Measurements from ENCODE around the gene CBFA2T3.

The CBFA2T3 gene

DNA sequence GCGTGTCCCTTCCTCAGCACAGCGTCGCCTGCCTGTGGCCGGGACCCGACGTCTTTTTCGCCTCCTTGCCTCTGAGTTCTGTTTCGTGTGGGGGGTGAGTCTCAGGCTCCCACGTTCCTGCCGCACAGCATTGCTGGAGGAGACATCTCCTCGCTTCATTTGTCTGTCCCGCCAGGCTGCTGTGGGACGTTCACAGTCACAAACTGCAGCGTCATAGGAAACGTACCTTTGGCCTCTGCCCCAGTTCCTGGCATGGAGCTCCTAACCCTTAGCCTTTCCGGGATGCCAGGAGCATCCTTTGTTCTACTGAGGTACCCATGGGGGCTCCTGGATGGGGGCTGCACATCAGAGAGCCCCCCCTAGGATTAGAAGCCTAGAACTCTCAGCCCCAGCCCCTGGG lies 18.2 kb upstream of the CBFA2T3 start:
- DNase-seq, result no peak

DNA sequence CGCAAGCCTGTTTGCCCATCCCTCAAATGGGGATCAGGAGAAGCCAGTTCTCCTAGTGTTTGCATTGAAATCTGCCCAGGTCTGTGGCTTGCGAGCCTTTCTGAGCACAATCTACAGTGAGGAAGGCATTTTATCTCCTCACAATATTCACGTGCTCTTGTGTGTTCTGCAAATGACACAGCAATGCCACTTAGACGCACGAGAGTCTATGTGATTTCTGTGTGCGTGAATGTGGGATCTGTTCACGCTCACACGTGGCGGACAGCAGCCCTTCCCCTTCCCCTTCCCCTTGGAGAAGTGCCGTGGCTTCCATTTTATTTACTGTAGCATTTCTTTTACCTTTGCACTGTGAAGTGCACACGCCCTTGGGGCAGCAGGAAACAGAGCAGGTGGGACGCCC lies 17.7 kb upstream of the CBFA2T3 start:
- no peak for DNase-seq

DNA sequence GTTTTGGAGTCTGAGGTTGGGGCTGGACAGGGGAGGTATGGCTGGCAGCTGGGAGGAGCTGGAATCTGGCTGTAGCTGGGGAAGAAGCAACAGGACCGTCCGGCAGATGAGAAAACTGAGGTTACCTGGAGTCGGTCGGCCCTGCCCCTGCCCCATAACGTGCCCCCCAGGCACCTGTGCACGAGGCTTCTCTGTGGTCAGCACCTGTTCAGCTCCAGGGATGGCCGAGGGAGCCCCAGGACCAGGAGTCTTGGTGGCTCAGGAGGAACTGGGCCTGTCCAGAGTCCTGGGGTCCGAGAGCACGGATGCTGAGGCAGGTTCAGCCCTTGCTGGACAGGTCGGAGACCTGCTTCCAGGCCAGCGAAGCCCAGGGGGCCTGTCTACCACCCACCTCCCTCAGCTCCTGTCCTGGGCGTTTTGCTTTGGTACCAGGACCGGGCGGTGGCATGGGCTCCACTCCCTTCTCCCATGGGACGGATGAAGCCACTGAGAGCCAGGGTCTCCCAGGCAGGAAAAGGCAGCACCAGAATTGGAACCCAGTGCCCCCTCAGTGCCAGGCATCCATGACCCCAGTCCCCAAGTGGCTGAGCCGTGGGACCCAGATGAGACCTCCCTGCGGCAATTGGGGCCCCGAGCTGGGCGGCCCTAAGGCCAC lies 17.1 kb upstream of the CBFA2T3 start:
- DNase-seq, result no peak

DNA sequence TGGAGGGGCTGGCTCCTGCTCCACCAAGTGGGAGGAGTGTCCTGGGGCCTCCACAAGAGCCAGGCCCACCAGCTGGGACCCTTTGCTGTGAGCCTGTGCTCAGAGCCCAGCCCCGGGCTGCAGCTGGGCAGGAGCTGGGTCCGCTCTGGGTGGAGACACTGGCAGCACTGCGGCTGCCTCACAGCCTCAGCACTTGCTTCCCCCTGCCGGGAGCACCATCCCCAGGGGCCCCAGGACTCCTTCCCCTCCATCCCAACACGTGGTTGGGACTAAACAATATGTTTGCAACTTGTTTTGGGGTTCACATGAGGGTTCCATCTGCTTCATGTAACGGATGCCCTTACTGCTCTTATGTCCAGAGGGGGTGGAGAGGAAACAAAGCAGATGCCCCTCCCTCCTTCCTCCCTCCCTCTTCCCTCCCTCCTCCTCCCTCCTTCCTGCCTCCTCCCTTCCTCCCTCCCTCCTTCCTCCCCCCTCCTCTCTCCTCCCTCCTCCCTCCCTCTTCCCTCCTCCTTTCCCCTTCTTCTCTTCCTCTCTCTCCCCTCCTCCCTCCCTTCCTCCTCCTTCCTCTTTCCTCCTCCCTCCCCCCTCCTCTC lies 16.3 kb upstream of the CBFA2T3 start:
- DNase-seq, result no peak

DNA sequence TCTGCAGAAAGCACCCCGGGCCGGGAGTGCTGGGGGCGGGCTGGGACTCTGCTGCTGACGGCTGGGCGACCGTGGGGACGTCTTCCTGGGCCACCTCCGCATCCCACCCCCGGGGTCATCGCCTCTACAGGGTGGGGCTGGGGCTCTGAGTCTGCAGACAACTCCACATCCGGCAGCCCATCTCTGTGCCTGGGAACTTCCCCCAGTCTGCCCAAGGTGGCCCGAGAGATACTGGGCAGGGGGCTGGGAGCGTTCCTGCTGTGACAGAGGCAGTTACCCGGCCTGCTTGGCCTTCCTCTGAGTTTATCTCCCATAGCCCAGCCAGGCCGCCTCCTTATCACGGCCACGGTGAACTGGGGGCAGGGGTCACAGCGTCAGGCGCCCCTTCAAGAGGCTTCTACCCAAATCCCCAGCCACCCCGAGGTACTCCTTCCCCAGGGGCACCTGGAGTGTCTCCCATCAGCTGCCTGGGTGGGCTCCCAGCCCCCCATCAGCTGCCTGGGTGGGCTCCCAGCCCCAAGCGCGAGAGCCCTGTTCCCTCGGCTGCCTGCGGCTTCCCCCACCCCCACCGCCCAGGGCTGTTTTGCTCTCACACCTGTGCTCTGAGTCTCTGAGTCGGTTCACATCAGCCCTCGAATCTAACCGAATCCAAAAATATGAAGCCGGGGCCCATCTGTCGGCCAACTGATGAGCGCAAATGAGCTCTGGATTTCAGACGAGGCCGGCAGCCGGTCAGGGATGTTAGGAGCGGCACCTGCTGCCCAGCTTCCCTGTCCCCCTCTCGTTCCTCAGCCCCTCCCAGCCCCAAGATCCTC lies 15.6 kb upstream of the CBFA2T3 start:
- DNase-seq, result no peak

DNA sequence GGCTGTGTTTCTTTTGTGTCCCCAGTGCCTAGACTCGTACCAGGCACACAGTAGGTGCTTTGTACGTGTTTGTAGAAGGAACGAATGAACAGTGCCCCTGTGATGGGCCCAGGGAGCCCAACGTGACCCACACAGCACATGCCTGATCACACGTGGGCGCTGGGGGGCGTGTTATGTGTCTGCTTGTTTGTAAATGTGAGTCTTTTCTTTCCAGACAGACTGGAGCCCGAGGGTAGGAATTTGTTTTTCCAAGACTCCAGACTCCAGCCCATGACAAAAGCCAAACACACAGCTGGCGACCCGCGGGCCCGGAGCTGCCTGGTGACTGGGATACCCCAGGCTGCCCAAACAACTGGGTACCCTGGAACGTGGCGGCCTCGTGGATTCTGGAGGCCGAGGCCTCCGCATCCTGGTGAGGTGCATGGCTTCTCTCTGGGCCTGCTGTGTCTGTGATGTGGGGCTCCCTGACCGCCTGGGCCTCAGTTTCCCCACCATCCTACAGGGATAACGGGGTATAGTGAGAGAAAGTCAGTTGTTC lies 14.9 kb upstream of the CBFA2T3 start:
- no peak for DNase-seq

DNA sequence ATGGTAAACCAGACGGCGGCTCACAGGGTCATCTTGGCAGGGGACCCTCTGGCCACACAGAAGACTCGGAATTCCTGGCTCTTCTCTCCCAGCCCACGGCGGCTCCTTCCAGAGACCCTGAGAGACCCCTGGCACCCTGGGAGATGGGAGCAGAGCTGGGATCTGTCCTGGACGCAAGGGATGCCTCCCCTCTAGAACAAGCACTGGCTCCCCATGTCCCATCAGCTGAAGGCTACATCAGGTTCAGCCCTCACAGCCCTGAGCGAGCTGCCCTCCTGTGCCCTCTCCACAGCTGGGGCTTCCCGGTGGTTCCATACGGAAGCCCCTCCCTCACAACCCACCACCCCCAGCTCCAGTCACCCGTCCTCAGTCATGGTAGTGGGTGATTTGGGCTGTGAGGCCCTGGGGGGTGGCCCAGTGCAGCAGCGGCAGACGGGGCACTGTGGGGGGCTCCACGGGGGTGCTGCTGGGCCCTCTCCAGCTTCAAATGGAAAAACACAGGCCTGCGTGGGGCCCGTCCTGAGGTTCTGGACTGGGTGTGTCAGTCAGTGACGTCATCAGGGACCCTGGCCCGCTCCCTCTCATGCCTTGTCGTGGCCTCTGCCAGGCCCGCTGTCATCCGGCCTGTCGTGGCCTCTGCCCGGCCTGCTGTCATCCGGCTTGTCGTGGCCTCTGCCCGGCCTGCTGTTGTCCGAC lies 13.0 kb upstream of the CBFA2T3 start:
- DNase-seq, result no peak

DNA sequence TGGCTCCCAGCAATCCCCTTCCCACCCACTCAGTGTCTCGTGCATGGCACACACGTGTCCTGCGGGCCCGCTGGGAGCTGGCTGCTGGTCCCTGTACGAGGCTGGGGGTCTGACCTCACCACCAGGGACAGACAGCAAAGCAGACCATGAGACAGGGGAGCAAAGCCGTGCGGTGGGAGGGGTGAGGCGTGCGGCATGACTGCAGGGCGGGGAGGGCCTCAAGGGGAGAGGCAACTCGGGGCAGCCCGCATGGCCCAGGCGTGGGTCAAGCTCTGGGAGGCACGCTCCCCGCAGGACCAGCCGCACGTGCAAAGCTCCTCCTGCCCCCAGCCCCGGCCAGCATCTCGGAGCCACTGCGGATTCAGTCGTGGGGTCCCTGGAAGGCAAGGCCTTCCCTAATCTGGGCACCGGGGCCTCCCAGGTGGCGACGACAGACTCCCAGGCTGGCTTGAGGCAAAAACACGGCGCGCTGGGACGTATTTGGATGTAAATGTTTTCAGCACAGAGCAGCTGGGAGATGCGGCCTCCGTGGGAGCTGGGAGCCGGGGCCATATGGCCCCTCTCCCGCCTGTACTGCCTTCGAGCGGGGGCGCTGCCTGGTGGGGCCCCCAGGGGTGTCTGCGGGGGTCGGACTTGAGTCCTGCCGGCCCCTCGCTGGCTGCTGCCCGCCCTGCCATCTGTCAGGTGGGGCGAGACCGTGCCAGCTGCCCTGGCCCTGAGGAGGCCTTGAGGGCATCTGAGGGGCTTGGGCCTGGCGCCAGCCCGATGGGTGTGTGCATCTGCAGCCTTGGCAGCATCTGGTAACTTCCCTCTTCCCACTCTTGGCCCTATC lies 12.2 kb upstream of the CBFA2T3 start:
- no peak for DNase-seq

DNA sequence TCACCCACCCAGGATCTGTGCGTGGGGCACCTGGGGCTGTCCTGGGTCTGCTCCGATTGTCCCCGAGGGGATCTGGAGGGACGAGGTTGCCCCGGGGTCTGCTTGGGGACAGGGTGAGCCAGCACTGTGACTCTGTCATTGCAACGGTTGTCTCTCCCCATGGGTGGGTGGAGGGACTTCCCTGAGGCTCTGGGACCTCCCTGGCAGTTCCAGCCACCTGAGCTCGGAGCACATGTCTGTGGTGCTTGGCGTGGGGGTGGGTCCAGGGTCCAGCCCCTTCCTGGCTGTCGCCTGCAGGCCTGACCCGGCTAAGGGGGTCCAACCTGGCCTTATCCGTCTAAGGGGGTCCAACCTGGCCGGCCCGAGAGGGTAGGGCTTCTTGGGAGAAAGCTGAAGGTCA lies 8.5 kb upstream of the CBFA2T3 start:
- no peak for DNase-seq

DNA sequence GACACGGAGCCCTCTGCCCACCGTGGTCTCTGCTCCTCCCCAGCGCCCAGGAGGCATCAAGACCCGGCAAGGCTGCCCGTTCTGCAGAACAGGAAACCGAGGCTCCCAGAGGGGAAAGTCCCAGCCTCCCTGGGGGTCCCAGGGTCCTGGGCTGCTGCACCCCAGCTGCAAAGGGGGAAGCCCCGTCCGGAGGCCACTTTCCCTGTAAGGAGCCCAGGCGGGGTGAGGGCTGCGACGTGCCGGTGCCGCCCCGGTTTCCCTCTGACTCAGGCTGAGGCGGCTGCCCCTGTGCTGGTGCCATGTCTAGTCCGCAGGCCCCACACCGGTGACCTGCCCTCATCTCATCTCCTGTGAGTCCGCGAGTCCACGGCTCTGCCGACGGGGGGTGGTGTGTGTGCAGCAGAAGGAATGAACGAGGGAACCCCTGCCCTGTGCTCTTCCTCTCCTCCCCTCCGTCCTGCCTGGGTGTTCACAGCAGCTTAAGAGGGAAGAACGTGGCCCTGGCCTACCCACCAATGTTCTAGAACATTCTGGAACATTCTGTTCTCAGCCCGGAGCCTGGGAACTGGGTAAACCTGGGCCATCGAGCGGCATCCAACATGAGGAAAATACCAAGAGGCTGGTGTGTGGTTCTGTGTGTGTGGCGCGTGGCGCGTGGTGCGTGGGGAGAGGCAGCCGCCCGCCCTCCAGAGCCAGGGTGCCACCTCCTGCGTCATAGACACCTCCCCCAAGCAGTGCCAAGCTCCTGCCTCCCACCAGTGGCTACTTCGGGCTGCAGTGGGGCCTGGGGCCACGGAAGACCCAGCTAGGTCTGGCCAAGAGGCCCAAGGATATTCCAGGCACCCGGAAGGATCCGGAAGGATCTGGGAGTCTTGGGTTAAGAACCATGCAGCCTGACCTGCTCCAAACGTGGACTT lies 7.0 kb upstream of the CBFA2T3 start:
- no peak for DNase-seq

DNA sequence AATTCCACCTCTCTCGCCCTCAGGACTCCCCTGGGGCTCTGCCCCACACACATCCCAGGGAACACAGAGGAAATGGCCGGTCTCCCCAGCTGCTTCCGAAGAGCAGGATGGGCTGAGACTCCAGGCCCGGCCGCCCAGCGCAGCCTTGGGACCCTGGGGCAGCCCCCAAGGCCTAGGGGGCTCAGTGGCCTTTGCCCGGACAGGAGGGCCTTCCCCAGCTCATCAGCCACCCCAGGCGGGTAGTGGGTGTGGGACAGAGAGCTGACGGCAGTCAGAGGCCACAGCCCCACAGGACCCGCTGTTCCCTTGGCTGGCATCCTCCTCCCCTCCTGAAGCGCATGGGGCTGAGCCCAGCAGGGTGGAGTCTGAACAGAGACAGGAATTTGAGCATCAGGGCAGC lies 6.2 kb upstream of the CBFA2T3 start:
- no peak for DNase-seq

DNA sequence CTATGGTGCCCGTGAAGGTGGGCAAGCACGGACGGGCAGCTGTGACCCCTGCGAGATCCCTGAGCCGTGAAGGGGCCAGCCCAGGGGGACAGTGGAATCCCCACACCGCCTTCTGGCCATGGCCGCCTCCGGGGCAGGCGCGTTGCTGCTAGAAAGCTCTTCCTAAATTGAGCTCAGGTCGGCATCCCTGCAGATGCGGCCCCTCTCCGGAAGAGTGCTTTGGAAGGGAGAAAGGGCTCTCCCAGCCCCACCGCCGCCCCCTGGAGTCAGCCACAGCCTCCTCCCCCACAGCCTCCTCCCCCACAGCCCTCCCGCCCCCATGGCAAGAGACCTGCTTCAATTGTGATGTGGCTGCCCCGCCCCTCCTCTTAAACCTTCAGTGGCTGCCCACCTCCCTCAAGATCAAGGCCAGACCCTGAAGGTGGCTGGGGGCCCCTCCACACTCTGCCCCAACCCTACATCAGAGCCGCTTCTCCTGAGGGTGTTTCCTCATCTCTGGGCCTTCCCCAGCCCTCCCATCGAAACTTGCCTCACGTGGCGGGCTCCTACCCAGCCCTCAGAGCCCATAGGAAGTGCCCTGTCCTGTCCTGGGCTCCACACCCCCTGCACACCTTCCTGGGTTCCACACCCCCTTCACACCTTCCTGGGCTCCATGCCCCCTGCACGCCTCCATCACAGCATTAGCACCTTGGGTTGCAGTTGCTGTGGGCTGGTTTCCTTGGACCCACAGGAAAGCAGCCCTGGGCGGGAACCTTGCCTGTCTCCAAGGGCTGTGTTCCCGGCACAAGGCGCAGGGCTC lies 5.5 kb upstream of the CBFA2T3 start:
- no peak for DNase-seq

DNA sequence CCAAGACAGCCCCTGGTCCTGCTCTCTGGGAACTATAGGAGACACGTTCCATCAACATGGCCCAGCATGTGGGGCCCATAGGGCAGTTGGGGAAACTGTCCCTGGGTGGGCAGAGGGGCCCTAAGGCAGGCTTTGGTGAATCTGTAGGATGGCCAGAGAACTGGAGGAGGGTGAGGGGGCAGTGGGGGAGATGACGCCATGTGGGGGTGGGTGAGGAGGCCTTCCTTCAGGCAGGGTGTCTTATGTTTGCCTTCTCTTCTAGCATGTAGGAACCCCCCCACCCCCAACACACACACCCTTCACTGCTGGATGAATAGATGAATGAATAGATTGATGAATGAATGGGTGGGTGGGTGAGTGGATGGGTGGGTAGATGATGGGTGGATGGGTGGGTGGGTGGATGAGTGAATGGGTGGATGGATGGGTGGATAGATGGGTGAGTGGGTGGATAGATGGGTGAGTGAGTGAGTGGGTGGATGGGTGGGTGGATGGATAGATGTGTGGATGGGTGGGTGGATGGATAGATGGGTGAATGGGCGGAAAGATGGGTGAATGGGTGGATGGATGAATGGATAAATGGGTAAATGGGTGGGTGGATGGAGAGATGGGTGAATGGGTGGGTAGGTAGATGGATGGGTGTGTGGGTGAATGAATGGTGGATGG lies 2.5 kb upstream of the CBFA2T3 start:
- DNase-seq, result no peak

DNA sequence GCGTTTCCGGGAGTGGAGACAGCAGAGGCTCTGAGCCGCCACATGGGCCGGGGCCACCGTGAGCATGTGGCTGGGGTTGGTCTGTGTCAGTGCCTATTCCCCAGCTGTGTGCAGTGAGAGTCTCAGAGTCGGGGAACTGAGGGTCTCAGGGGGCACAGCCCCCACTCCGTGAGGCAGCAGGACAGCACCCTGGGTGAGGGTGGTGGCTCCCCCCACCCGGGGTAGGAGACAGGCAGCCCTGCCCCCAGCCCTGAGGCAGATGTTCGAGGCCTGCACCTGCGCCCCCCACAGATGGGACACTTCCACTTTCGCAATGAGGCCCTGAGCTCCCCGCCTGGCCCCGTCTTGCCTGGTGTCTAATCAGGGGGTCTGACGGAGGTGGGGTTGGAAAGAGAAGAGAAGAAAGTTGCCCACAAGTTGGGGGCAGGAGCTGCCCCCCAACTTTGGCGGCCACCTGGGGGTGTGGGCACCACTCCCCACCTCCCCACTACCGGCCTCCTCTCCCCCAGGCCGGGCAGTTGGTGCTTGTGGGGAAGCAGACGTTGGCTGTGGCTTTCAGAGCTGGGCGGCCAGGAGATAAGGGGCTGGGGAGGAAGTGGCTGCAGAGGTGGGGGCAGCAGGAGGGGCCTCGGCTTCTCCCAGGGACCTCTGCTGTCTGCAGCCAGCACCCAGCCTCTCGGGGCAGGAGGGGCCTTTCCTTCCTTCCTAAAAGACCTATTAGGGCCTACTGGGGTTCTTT lies 1.8 kb upstream of the CBFA2T3 start:
- peak; percentile 45 for DNase-seq

DNA sequence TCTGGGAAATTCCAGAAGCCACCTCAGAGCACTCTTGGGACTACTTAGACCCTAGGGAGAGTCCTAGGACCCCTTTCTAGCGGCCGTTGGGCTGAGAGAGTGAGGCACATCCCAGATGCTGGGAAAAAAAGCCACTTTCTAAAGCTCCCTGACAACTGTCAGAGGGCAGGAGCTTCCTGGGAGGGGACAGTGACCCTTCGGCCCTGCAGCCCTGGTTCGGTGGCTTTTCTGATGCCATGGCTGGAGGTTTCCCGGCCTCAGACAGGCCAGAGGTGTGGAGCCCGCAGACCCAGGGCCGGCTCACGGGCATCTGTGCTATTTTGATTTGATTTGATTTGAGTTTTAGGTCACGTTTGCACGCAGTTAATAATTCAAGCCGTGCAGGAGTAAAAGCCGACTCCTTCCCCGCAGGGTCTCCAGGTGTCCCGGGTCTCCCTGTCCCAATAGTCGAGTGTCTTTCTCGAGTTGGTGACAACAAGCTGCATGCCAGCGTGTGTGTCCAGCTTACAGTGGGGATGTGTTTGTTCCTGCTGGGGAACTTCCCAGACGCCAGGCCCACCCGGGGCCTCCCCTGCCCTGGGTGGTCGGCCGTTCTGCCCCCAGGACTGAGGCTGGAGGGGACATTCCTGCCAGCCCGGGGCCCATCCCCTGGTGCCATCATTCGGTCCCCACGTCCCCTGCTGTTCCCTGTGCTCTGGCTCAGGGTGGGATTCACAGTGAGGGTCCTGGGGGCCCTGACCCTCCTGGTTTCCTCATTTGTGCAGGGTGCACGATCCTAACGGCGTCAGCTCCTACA lies 1.0 kb upstream of the CBFA2T3 start:
- no peak for DNase-seq

DNA sequence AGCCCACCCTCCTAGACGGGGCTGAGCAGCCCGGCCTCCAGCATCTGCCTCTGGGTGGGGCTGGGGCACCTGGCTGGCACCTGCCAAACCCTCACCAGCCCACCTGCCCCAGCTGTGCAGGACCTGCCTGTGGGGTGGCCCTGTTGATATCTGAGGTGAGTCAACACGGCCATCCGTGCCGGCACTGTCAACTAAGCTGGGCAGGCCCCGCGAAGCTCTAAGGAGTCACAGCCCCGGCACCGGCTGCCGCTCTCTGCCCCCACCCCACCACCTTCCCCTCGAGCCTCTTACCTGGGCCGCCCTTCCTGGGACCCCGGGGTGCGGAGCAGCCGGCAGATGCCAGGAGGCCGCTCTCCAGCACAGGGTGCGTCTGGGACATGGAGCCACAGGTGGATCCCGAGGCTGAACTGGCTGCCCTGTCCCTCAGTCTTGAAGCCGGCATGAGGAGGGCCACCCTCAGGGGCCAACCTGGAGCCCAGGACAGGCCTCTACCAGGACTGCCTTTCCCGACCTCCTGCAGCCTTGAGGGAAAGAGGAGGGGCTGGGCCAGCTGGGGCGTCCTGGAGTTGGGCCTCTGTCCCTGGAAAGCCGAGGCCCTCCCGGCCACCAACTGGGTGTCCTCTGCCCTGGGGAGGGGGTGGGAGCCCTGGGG lies 515 bp downstream of the CBFA2T3 start:
- DNase-seq, result no peak

DNA sequence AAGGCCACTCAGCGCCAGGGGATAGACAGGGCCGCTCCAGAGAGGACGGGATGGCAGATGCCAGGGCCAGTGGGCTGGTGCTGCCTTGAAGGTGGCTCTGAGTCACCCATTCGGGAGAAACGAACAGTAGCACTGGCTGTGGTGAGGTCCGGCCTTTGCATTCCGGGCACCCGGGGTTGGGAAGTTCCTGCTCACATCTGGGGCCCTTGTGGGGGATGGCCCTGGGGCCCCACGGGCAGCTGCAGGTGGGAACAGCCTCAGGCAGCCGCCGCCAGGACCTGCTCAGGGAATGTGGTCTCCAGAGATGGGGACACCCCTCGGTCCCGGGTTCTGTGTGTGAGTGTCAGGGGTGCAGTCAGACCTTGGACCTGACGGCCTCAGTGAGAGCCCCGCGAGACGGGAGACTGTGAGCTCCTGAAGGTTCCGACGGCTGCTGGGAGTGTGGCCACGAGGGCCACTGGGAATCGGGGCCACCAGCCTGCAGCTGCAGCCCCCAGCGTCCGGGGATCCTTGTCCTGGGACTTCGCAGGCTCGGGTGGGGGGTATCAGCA lies 1.4 kb downstream of the CBFA2T3 start:
- no peak for DNase-seq

DNA sequence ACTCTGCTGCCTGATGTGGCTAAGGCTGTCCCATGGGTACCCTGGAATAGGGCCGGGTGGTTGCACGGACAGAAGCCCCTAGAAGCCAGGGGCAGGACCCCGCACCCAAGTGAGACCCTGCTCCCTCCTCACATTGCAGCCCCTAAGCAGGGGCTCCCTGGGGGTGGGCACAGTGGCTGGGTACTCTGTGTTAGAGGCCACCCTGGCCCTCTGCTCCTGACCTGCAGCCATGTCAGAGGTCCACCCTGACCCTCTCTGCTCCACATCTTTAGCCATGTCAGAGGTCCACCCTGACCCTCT lies 2.1 kb downstream of the CBFA2T3 start:
- no peak for DNase-seq

Data from SIG-M5 (cell line).